ENCODE results near the gene PRPH.
"Not testable (repeated sequence)": the region's sequence is repeated elsewhere in the genome, so short reads cannot be mapped to it uniquely, and the experiment has no call there.

Gene PRPH

DNA sequence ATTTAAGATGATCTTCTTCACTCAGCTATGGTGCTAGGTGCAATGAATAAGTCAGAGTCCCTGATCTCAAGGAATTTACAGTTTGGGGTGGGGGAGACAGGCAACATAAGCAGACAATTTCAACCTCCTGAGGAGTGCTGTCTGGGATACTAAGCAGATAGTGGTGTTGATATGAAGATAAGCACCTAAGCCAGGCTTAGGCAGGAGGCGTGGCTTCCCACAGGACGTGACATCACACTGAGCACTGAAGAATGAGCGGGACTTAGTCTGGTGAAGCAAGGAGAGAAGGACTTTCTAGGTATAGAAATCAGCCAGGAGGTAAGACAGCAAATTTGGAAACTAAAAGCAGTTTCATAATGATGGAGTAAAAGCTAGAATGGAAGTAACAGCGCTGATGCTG is 6.8 kb downstream of the PRPH start:
- DNase-seq, result no peak

DNA sequence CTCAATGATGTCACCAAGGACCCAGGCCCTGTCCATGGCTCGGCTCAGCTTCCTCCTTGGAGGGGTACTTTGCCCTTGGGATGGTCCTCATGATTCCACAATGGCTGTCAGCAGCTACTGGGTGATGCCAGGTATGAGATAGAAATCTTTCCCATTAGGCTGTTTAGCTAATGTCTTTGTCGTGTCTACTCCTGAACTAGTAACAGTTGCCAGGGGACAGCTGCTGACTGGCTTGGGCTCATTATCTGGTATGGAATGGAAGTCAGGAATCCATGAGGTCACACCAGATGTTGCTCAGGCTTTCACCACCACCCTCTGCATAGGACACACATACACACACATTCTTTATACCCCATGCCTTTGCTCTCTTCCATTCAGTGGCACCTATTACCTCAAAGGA is 9.2 kb downstream of the PRPH start:
- peak; percentile 40 for DNase-seq

DNA sequence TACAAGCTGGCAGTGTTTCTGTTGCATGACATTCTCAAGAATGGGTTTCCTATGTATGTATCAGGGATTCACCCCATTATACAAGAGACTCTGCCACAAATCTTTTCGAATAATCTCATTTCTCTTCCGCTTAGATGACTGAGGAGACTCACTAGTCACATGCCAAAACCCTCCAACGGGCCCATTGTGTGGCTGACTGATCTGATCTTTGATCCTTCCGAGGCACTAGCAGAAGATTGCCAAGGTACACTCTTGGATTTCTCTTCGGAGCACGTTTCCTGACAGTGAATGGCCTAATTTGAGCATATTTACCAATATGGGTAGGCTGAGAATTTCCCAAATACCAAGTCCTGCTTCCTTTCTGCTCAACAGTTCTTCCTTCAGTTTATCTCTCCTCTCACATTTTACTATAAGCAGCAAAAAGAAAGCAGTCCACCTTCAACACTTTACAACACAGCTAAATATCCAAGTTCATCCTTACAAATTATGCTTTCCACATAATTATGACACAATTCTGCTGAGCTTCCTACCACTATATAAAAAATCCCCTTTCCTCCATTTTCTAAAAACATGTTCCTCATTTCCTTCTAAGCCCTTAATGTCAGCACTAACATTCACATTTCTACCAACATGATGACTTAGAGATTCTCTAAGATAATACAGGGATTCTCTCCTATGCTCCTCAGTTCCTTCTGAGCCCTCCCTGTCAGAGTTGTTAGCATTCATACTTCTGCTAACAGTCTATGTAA is 11.0 kb downstream of the PRPH start:
- no peak for DNase-seq

DNA sequence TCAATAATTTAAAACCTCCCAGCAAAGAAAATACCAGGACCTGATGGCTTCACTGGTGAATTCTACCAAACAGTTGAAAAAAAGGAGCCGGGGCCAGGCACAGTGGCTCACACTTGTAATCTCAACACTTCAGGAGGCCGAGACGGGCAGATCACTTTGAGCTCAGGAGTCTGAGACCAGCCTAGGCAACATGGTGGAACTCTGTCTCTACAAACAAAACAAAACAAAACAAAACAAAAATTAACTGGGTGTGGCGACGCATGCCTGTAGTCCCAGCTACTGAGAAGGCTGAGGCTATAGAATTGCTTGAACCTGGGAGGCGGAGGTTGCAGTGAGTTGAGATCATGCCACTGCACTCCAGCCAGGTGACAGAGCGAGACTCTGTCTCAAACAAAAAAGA is 14.4 kb downstream of the PRPH start:
- DNase-seq, result no peak

DNA sequence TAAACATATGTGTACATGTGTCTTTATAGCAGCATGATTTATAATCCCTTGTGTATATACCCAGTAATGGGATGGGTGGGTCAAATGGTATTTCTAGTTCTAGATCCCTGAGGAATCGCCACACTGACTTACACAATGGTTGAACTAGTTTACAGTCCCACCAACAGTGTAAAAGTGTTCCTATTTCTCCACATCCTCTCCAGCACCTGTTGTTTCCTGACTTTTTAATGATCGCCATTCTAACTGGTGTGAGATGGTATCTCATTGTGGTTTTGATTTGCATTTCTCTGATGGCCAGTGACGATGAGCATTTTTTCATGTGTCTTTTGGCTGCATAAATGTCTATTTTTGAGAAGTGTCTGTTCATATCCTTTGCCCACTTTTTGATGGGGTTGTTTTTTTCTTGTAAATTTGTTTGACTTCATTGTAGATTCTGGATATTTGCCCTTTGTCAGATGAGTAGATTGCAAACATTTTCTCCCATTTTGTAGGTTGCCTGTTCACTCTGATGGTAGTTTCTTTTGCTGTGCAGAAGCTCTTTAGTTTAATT is 15.6 kb downstream of the PRPH start:
- not testable (repeated sequence) for DNase-seq

DNA sequence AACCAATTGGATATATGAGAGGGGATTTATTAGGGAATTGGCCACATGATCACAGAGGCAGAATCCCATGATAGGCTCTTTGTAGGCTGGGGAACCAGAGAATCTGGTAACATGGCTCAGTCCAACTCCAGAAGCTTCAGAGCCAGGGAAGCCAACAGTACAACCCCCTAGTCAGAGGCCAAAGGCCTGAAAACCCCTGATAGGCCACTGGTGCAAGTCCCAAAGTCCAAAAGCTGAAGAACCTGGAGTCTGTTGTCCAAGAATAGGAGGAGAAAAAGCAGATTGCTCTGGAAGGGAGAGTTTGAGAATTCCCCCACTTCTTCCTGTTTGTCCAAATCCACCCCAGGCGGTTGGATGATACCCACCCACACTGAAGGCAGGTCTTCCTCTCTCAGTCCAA is 19.9 kb downstream of the PRPH start:
- no peak for DNase-seq

DNA sequence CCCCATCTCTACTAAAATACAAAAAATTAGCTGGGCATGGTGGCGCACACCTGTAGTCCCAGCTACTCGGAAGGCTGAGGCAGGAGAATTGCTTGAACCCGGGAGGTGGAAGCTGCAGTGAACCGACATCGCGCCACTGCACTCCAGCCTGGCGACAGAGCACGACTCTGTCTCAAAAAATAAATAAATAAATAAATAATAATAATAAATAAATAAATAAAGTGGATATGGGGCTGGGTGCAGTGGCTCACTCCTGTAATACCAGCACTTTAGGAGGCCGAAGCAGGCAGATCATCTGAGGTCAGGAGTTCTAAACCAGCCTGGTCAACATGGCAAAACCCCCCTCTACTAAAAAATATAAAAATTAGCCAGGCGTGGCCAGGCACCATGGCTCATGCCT is 22.2 kb downstream of the PRPH start:
- DNase-seq, result not testable (repeated sequence)

DNA sequence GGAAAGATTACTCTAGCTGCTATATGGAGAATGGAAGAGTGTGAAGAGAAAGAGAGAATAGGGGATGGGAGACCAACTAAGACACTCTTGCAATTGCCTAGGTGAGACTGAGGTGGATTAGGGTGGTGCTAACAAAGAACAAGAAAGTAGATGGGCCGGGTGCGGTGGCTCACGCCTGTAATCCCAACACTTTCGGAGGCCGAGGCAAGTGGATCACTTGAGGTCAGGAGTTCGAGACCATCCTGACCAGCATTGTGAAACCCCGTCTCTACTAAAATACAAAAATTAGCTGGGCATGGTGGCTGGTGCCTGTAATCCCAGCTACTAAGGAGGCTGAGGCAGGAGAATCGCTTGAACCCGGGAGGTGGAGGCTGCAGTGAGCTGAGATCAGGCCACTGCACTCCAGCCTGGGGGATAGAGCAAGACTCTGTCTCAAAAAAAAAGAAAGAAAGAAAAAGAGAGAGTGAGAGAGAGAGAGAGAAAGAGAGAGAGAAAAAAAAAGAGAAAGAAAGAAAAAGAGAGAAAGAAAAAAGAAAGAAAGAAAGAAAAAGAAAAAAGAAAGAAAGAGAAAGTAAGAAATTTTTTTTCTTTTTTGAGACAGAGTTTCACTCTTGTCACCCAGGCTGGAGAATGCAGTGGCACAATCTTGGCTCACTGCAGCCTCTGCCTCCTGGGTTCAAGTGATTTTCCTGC is 25.6 kb downstream of the PRPH start:
- DNase-seq, result not testable (repeated sequence)

DNA sequence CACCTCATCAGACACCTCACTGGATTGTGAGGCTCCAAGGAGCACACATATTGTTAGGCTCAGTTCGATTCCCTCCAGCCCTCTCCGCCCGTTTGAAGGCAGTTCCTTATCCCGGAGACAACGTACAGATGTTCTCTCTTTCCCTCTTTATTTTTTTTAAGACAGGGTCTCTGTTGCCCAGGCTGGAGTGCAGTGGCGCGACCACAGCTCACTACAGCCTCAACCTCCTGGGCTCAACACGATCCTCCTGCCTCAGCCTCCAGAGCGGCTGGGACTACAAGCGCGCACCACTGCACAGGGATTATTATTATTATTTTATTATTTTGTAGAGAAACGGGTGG is 27.4 kb downstream of the PRPH start:
- no peak for DNase-seq

DNA sequence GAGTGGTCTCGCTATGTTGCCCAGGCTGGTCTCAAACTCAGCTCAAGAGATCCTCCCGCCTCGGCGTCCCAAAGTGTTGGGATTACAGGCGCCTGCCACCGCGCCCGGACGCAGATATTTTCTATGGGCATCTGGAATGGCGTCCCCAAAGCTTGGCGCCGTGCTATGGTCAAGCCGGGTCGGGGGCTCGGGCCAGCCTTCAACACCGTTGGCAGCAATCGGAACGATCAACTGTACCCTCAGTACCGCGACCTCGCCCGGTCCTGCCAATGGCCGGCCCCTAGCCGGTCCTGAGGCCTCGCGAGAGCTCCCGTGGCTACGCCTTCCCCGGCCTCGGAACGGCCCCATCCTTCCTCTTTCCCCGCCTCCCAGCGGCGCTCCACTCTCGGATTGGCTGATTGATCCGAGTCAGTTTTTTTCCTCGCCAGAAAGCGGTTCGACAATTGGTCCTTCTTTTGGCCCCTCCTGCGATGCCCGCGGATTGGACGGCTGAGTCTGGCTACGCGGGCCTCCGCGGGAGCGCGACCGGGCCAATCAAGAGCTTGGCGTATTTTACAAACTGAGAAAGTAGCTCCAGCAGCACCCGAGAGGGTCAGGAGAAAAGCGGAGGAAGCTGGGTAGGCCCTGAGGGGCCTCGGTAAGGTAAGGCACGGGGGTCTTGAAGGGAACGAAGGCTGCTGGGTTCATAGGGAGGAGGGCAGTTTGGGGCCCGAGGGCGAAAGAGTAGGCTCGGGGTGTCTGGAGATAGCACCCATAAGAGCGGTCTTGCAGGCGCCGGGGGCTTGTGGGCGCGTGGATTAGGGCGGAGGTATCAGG is 28.0 kb downstream of the PRPH start, which contains the start of gene TROAP:
TROAP (plus strand) TSS at position 548 of the 816 bp plus-strand sequence. CDS start 354 bp downstream, outside the sequence.
- peak; percentile 99 for DNase-seq

DNA sequence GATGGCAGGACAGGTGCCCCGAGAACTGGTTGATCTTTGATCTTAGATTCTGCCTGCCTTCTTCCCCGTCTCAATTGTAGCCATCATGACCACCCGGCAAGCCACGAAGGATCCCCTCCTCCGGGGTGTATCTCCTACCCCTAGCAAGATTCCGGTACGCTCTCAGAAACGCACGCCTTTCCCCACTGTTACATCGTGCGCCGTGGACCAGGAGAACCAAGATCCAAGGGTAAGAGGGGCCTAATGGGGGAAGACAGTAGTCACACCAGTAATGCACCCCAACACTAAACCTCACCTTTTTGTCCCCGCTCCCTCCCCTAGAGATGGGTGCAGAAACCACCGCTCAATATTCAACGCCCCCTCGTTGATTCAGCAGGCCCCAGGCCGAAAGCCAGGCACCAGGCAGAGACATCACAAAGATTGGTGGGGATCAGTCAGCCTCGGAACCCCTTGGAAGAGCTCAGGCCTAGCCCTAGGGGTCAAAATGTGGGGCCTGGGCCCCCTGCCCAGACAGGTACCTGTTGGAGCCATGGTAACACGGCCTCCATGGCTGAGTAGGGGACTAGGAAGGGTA is 28.7 kb downstream of the PRPH start:
- DNase-seq, result no peak

DNA sequence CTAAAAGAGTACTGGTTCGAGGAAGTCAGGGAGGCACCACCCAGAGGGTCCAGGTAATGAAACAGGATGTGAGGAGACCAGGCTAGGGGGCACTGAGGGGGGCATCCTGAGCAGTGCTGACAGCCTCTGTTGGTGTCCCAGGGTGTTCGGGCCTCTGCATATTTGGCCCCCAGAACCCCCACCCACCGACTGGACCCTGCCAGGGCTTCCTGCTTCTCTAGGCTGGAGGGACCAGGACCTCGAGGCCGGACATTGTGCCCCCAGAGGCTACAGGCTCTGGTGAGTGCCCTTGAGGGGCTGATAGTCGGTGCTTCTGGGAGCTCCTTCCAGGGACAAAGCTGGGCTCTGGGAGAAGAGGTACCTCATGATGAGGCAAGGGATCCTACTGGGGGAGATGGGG is 30.7 kb downstream of the PRPH start:
- DNase-seq, result no peak

DNA sequence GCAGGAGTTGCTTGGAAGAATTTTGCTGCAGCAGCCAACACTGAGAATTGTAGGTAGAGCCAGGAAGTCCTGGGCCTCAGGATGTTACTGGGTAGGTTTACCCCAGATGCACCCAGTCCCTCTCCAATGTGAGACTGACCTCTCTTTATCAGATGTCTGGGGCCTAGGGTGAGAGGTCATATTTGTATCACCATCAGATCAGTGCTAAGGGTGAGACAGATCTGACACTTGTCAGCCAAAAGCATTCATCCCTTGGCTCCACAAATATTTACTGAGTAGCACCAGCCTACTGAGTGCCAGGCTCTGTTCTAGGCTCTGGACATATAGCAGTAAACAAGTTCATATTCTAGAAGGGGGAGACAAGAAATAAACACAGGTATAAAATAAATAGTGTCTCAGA is 32.4 kb downstream of the PRPH start:
- no peak for DNase-seq

DNA sequence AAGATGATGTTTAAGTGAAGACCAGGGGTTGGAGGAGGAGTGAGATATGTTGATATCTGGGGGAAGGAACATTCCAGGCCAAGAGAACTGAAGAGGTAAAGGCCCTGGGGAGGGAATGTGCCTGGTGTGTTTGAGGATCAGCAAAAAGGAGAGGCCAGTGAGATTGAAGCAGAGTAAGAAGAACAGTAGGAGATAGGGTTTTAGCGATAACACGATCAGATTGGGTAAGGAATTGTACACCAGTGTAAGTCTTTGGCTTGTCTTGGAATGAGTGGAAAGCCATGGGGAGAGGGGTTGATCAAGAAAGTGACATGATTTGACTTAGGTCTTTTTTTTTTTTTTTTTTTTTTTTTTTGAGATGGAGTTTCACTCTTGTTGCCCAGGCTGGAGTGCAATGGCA is 32.9 kb downstream of the PRPH start:
- DNase-seq, result no peak

DNA sequence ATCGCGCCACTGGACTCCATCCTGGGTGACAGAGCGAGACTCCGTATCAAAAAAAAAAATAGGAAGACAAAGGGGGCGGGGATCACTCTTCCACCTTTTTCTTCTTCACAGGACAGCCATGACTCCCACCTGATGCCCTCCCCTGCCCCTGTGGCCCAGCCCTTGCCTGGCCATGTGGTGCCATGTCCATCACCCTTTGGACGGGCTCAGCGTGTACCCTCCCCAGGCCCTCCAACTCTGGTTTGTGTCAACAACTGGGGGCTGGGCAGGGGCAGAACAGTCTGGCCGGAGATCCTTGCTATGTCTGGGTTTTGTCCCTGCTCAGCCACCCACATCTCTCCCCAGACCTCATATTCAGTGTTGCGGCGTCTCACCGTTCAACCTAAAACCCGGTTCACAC is 33.9 kb downstream of the PRPH start:
- DNase-seq, result no peak

DNA sequence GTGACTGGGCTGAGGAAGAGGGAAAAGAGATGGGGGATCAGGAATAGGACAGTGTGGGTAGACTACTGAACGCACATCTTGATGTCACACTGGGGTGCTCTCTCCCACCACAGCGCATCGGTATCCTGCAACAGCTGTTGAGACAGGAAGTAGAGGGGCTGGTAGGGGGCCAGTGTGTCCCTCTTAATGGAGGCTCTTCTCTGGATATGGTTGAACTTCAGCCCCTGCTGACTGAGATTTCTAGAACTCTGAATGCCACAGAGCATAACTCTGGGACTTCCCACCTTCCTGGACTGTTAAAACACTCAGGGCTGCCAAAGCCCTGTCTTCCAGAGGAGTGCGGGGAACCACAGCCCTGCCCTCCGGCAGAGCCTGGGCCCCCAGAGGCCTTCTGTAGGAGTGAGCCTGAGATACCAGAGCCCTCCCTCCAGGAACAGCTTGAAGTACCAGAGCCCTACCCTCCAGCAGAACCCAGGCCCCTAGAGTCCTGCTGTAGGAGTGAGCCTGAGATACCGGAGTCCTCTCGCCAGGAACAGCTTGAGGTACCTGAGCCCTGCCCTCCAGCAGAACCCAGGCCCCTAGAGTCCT is 35.2 kb downstream of the PRPH start:
- DNase-seq, result no peak

DNA sequence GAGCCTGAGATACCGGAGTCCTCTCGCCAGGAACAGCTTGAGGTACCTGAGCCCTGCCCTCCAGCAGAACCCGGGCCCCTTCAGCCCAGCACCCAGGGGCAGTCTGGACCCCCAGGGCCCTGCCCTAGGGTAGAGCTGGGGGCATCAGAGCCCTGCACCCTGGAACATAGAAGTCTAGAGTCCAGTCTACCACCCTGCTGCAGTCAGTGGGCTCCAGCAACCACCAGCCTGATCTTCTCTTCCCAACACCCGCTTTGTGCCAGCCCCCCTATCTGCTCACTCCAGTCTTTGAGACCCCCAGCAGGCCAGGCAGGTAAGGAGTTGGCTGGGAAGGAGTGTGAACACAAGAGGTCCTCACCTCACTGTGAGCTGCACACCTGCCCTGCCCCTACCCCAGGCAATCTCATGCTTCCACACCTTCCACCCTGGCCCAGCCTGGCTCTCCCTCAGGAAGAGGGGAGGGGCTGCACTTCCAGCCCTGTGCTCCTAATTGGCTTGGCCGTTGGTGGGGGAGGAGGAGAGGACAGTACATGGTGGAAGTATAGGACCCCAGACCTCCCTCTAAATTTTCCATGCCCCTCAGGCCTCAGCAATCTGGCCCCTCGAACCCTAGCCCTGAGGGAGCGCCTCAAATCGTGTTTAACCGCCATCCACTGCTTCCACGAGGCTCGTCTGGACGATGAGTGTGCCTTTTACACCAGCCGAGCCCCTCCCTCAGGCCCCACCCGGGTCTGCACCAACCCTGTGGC is 35.9 kb downstream of the PRPH start:
- DNase-seq, result no peak

DNA sequence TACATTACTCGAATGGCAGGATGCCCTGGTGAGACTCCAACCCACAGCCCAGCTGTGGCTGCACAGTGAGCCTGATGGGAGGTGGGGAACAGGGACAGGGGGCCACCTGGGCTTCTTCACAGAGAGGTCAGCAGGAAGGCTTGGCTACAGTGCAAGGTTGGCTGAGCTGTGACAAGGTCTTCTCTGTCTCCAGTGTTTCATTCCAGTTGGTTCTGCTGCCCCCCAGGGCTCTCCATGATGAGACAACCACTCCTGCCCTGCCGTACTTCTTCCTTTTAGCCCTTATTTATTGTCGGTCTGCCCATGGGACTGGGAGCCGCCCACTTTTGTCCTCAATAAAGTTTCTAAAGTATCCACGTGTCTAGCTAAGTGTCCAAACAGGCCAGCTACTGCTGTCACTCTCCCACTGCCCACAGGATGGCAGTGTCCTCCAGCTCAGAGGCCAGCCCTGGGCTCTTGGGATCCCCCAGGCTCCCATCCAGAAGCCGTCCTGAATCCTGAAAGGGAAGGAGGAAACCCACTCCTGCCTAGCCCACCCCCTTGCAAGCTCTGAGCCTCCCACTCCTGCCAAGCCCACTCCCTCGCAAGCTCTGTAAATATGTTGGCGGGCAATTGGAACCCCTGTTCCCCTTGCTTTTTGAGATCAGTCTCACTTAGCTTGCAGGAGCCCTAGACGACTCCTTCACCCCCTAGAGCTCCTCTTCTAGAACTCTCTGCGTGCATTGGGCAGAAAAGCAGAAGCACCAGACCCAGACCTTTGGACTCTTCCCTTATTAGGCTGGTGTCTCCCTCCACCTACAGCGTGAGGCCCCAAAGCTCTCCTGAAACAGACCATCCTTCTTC is 36.7 kb downstream of the PRPH start:
- peak; percentile 85 for DNase-seq

DNA sequence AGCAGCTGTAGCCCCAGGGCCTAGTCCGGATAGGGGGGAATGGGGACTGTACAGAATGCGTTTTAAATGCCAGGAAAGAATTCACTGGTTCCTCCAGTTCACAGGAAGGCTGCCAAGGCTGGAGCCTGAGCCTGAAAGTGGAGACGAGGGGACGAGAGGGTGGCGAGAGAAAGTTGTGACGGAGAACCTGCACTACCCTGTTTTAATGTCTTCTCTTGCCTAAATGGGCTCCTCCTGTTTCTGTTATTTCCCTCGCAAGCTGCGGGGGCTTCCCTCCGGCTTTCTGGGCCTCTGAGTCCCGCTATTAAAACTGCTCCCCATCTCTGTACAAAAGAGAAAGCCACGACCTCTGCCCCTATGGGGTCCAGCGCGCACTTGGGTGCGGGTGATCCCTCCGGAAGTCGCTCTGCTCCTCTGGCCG is 37.5 kb downstream of the PRPH start:
- peak; percentile 46 for DNase-seq

DNA sequence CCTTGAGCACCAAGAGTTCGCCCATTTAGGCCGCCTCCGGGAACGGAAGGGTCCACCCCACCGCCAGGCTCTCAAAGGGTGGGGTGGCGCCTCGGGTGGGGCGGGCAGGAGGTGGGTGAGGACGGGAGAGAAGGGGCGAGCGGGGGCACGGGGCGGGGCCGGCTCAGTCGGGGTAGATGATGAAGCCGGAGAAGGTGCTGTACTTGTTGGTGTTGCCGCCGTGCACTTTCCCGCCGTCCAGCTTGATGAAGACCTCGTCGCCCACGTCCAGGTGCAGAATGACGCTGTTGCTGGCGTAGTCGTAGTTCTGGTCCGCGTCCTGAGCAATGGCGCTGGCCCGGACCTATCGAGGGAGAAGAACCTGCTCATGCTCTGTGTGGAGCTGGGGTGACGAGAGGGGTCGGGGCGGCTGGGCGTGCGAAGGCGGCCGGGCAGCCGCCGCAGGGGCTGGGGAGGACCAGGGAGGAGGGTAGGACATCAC is 38.0 kb downstream of the PRPH start:
- no peak for DNase-seq

DNA sequence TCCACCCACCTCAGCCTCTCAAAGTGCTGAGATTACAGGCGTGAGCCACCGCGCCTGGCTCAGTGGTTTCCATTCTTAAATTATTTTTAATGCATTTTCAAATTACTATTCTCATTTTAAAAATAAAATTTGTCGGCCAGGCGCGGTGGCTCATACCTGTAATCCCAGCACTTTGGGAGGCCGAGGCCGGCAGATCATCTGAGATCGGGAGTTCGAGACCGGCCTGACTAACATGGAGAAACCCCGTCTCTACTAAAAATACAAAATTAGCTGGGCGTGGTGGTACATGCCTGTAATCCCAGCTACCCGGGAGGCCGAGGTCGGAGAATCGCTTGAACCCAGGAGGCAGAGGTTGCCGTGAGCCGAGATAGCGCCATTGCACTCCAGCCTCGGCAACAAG is 38.8 kb downstream of the PRPH start:
- DNase-seq, result not testable (repeated sequence)
